ENCODE results near the gene TNRC18.
"Not testable (repeated sequence)": the region's sequence is repeated elsewhere in the genome, so short reads cannot be mapped to it uniquely, and the experiment has no call there.

Gene TNRC18

DNA sequence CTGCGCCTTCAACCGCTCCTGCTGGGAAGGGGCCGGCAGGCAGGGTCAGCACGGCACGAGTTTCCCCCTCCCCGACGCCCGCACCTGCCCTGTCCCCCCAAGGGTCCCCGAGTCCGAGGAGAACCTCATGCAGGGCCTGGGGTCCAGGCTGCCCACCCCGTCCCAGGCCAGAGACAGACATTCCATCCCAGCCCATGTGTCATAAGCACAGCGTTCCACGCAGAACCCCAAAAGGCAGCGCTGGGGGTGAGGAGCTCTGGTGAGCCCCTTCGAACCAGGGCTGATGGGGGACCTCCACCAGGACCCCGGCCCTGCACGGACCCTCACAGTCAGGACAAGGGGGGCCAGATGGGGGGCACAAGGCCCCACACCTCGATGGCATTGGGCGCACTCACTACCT lies 49.2 kb downstream of the TNRC18 start:
- no peak for DNase-seq

DNA sequence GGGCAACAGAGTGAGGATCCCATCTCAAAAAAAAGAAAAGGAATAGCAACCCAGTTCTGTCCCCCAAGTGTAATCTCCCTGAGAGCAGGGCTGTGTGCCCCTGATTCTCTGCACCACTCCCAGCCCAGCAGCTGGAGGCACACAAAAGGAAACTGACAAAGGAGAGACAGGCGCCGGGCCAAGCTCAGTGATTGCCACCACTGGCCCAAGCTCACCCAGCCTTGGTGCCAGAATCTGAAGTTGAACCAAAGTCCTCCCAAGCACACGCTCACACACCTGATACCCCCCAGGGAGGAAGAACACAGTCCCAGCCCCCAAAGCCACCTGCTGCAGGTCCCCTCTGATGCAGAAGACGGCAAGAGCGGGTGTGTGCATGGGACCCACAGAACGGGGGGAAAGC lies 50.3 kb downstream of the TNRC18 start:
- DNase-seq, result no peak

- DNase-seq, result no peak
Measured at GRCh38 chr7:5370454-5371353, 52.9 kb downstream of the TNRC18 start.

GRCh38 chr7:5367661-5368060 lies 56.0 kb downstream of the TNRC18 start:
- no peak for DNase-seq

DNA sequence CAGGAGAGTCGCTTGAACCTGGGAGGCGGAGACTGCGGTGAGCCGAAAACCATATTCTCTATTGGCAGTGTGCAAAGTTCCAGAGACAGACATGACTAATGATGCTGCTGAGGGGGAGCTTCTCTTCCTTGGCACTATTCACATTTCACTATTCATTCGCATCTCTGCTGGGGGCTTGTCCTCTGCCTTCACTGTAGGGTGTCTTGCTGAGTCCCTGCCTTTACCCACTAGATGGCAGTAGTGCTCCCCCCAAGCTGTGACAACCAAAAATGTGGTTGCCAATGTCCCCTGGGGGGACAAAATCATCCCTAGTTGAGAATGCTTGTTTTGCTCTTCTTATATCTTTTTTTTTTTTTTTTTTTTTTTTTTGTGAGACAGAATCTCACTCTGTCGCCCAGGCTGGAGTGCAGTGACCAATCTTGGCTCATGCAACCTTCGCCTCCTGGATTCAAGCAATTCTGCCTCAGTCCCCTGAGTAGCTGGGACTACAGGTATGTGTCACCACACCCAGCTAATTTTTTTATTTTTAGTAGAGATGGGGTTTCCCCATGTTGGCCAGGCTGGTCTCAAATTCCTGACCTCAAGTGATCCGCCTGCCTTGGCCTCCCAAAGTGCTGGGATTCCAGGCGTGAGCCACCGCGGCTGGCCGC lies 57.5 kb downstream of the TNRC18 start:
- DNase-seq, result peak; percentile 66

GRCh38 chr7:5363729-5364128 lies 59.9 kb downstream of the TNRC18 start:
- DNase-seq, result no peak

GRCh38 chr7:5362466-5362865 lies 61.2 kb downstream of the TNRC18 start:
- DNase-seq, result no peak

- no peak for DNase-seq
Measured at GRCh38 chr7:5361446-5362127, 62.0 kb downstream of the TNRC18 start.

DNA sequence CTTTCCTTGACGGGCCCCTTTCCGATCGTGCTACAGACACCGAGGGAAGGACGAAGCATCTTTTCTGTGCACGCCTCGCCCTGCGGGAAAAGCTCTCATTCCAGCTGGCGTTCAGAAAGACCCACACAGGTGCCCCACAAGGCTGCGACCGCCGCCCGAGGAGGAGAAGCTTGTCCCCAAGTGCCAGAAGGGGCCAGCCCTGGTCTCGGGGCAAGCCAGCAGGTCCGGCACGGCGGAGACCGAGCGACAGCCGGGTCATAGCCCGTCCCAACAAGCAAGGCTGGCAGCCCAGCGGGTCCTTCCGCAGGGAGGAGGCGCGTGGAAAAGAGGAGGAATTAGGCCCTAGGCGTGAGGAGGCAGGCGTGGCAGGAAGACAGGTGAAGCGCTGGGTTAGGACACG lies 62.7 kb downstream of the TNRC18 start:
- DNase-seq, result no peak

DNA sequence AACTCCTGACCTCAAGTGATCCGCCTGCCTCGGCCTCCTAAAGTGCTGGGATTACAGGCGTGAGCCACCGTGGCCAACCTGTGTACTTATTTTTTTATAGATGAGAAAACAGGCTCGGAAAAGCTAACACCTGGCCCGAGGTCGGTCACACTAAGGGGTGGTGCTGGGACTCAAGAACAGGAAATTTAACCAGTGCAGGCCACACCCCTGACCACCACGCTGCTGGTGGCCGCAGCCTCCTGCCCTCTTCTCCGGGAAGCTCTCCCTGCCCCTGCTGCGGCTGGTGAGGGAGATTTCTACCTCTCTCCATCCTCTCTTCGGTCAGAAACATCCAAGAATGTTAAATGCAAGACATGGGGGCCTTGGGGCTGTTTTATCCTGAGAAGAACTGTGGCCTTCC lies 63.2 kb downstream of the TNRC18 start:
- no peak for DNase-seq

DNA sequence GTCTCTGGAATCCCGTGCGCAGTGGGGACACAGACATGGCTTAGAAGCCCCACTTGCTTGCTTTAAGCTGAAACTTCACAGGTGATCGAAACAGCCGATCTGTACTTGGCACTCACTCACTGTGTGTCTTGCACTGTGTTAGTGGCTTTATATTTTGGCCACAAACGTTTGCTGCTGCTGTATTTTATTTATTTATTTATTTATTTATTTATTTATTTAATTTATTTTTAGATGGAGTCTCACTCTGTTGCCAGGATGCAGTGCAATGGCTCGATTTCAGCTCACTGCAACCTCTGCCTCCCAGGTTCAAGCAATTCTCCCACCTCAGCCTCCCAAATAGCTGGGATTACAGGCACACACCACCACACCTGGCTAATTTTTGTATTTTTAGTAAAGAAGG lies 63.6 kb downstream of the TNRC18 start:
- DNase-seq, result not testable (repeated sequence)

DNA sequence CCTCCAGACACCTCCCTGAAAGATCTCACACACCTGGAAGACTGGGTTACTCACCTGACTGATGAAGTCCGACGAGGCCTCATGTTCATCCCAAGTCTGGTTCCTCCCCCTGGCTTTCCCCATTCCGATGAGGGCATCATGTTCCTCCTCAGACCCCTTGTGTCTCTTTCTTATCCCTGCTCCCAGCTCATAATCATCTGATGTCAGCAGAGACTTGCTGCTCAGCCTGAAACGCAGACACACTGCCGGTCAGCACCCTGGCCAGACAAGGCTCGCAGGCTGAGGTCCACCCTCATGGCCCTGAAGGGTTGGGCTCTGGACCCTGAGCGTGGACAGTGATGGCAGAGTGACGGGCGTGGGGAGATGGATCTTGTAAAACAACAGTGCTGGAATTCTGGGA lies 64.3 kb downstream of the TNRC18 start:
- DNase-seq, result no peak

- DNase-seq, result no peak
Measured at GRCh38 chr7:5357951-5358350, 65.7 kb downstream of the TNRC18 start.

- DNase-seq, result no peak
Measured at GRCh38 chr7:5356751-5357119, 66.9 kb downstream of the TNRC18 start.

- no peak for DNase-seq
Measured at GRCh38 chr7:5354460-5355232, 69.0 kb downstream of the TNRC18 start.

GRCh38 chr7:5352440-5353010 lies 71.1 kb downstream of the TNRC18 start:
- no peak for DNase-seq

- no peak for DNase-seq
Measured at GRCh38 chr7:5351507-5352265, 71.9 kb downstream of the TNRC18 start.

DNA sequence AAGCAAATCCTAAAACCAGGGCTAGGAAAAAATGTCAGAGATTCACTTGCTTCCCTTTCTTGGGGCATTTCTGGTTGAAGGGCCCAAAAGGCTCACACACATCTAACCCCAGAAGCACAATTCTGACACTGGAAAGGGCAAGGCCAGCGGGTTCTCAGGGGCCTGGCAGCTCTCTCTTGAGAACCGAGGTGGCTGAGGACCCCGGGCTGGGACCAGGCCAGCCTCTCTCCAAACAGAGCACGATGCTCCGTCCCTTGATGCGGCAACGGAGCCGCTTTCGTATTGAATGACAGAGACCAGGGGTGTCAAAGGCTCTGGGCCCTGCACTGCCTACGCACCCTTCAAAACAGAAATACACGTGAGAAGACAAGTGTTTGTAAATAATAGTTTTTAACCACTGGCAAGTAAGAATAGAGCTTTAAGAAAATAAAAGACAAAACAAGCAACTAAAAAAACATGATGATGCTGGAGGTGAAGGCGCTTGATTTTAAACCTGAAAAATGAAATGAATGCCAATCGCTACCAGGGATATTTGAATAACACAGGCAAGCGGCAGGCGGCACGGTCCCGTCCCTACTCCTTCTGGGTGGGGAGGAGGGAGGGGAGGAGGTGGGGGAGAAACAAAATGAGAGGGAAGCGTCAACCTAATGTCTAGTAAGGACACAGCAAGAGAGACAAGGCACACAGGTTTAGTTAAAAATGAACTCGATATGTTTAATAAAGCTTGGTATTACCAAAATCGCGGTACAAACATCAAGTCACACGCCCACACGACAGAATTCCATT lies 72.8 kb downstream of the TNRC18 start:
- DNase-seq, result no peak

- DNase-seq, result no peak
Measured at GRCh38 chr7:5350174-5350463, 73.5 kb downstream of the TNRC18 start.

DNA sequence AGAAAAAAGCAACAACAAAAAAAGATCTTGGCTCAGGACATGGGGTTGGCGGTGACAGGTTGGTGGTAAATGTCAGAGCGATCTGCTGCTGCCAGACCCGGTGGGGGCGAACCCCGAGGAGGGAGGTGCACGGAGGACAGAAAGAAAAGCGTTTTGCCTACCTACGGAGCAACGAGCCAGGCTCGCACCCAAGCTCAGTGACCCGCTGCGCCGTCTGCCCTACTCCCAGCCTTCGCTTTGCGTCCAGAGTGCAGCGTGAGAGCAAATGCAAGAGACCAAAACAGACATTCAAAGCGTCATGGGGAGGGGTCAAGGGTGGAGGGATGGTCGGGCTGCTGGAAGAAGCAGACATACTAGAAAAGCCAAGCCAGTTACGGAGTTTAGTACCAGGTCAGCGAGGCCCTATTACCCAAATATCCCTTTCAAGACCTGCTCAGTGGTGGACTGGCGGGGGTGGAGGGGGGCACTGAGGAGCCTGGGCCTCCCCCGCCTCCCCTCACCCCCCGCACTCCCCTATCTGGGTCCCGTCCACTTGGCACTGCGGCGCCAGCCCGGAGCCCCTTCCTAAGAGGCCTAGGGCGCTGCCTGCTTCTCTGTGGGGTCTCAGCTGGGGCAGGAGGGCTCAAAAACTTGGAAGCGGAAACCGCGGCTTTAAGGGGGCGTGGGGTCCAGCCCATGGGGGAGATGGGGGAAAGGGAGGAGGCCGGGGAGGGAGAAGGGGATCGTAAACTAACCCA lies 74.0 kb downstream of the TNRC18 start:
- no peak for DNase-seq

- DNase-seq, result no peak
Measured at GRCh38 chr7:5349005-5349380, 74.6 kb downstream of the TNRC18 start.

All from central memory CD4-positive, alpha-beta T cell (primary cell).